HEK293 (cell line): Measurements from ENCODE around the gene RIMKLB.
A peak's percentile ranks its signal among the peaks of the same experiment; 100 is the strongest.

Source experiments
- GLIS1 ChIP-seq: fragments of 450-650 bp; formaldehyde crosslinking; IDR thresholded peaks from 2 replicates; pipeline ENCODE4 v1.5.1; 2016; ENCODE audit warnings: missing biosample characterization, missing genetic modification characterization
- GLIS2 ChIP-seq: fragments of 450-650 bp; formaldehyde crosslinking; IDR thresholded peaks from 2 replicates; pipeline ENCODE4 v1.5.1; 2016; ENCODE audit warnings: missing biosample characterization, missing genetic modification characterization
- IKZF3 ChIP-seq: fragments of 450-650 bp; IDR thresholded peaks from 2 replicates; pipeline ENCODE4 v1.5.0; 2018; ENCODE audit warnings: missing biosample characterization, mild to moderate bottlenecking, missing genetic modification characterization, moderate library complexity
- KLF1 ChIP-seq: fragments of 450-650 bp; formaldehyde crosslinking; IDR thresholded peaks from 2 replicates; pipeline ENCODE4 v1.5.1; 2016; ENCODE audit warnings: missing biosample characterization, missing genetic modification characterization
- KLF7 ChIP-seq: fragments of 450-650 bp; formaldehyde crosslinking; IDR thresholded peaks from 2 replicates; pipeline ENCODE4 v1.5.1; 2016; ENCODE audit warnings: missing biosample characterization, missing genetic modification characterization, borderline replicate concordance
- OSR2 ChIP-seq: fragments of 450-650 bp; formaldehyde crosslinking; IDR thresholded peaks from 2 replicates; pipeline ENCODE4 v1.5.1; 2016; ENCODE audit warnings: missing biosample characterization, missing genetic modification characterization
- SP3 ChIP-seq: fragments of 450-650 bp; formaldehyde crosslinking; IDR thresholded peaks from 2 replicates; pipeline ENCODE4 v1.5.1; 2016; ENCODE audit warnings: missing biosample characterization, missing genetic modification characterization
- ZBTB20 ChIP-seq: fragments of 450-650 bp; formaldehyde crosslinking; IDR thresholded peaks from 2 replicates; pipeline ENCODE4 v1.5.1; 2016; ENCODE audit warnings: missing biosample characterization, missing genetic modification characterization
- ZFHX2 ChIP-seq: fragments of 450-650 bp; formaldehyde crosslinking; conservative IDR thresholded peaks from 2 replicates; pipeline ENCODE4 v1.5.1; 2016; ENCODE audit warnings: missing biosample characterization, missing genetic modification characterization
- ZFP37 ChIP-seq: fragments of 450-650 bp; formaldehyde crosslinking; IDR thresholded peaks from 2 replicates; pipeline ENCODE4 v1.5.1; 2016; ENCODE audit warnings: missing biosample characterization, missing genetic modification characterization
- ZNF132 ChIP-seq: fragments of 450-650 bp; formaldehyde crosslinking; IDR thresholded peaks from 2 replicates; pipeline ENCODE4 v1.5.1; 2017; ENCODE audit warnings: missing biosample characterization, missing genetic modification characterization, borderline replicate concordance
- ZNF23 ChIP-seq: fragments of 450-650 bp; formaldehyde crosslinking; IDR thresholded peaks from 2 replicates; pipeline ENCODE4 v1.5.1; 2016; ENCODE audit warnings: missing biosample characterization, missing genetic modification characterization, borderline replicate concordance
- ZNF274 ChIP-seq, 2 experiments: fragments of 200-500 bp in 1 of 2; fragments of 450-650 bp in 1 of 2; sonication (Bioruptor generic) in 1 of 2; formaldehyde crosslinking in 1 of 2; IDR thresholded peaks; 2 replicates each; pipeline versions ENCODE4 v1.5.1 to v1.6.1; 2014 to 2016; ENCODE audit warnings: borderline replicate concordance in 1 of 2, inconsistent platforms in 1 of 2, low read length in 1 of 2, missing biosample characterization in 1 of 2, missing genetic modification characterization in 1 of 2
- ZNF324 ChIP-seq: fragments of 450-650 bp; formaldehyde crosslinking; IDR thresholded peaks from 2 replicates; pipeline ENCODE4 v1.5.1; 2016; ENCODE audit warnings: missing biosample characterization, missing genetic modification characterization
- ZNF433 ChIP-seq: fragments of 450-650 bp; formaldehyde crosslinking; IDR thresholded peaks from 2 replicates; pipeline ENCODE4 v1.5.1; 2016; ENCODE audit warnings: missing biosample characterization, missing genetic modification characterization, low read depth
- ZNF610 ChIP-seq: fragments of 450-650 bp; formaldehyde crosslinking; IDR thresholded peaks from 2 replicates; pipeline ENCODE4 v1.5.1; 2016; ENCODE audit warnings: missing biosample characterization, missing genetic modification characterization, borderline replicate concordance
- ZNF747 ChIP-seq: fragments of 450-650 bp; formaldehyde crosslinking; IDR thresholded peaks from 2 replicates; pipeline ENCODE4 v1.5.1; 2016; ENCODE audit warnings: missing biosample characterization, missing genetic modification characterization
- ZNF76 ChIP-seq: fragments of 450-650 bp; formaldehyde crosslinking; IDR thresholded peaks from 2 replicates; pipeline ENCODE4; 2016; ENCODE audit warnings: low read depth, missing biosample characterization, missing genetic modification characterization, borderline replicate concordance
- ZNF792 ChIP-seq: fragments of 450-650 bp; formaldehyde crosslinking; IDR thresholded peaks from 2 replicates; pipeline ENCODE4 v1.5.1; 2016; ENCODE audit warnings: missing biosample characterization, missing genetic modification characterization
- ZNF843 ChIP-seq: fragments of 450-650 bp; formaldehyde crosslinking; IDR thresholded peaks from 2 replicates; pipeline ENCODE4 v1.5.1; 2016; ENCODE audit warnings: missing biosample characterization, missing genetic modification characterization
- ZXDB ChIP-seq: fragments of 450-650 bp; formaldehyde crosslinking; IDR thresholded peaks from 2 replicates; pipeline ENCODE4 v1.5.1; 2016; ENCODE audit warnings: missing biosample characterization, missing genetic modification characterization
- TF ChIP-seq, protein P1 (sequence below): fragments of 450-650 bp; formaldehyde crosslinking; IDR thresholded peaks from 2 replicates; pipeline ENCODE4 v1.5.1; 2016; ENCODE audit warnings: missing biosample characterization, missing genetic modification characterization
- TF ChIP-seq, protein P2 (sequence below): fragments of 450-650 bp; formaldehyde crosslinking; IDR thresholded peaks from 2 replicates; pipeline ENCODE4 v1.5.0; 2017; ENCODE audit warnings: missing biosample characterization, missing genetic modification characterization, borderline replicate concordance
- TF ChIP-seq, protein P3 (sequence below): fragments of 450-650 bp; formaldehyde crosslinking; conservative IDR thresholded peaks from 2 replicates; pipeline ENCODE4 v1.5.1; 2016; ENCODE audit warnings: low read depth, missing biosample characterization, missing genetic modification characterization
- TF ChIP-seq, protein P4 (sequence below): fragments of 450-650 bp; formaldehyde crosslinking; IDR thresholded peaks from 2 replicates; pipeline ENCODE4 v1.5.1; 2016; ENCODE audit warnings: missing biosample characterization, missing genetic modification characterization
- TF ChIP-seq, protein P5 (sequence below): IDR thresholded peaks from 2 replicates; pipeline ENCODE4 v1.6.1; 2011; ENCODE audit warnings: mild to moderate bottlenecking, low read depth, low read length, borderline replicate concordance

The RIMKLB gene

DNA sequence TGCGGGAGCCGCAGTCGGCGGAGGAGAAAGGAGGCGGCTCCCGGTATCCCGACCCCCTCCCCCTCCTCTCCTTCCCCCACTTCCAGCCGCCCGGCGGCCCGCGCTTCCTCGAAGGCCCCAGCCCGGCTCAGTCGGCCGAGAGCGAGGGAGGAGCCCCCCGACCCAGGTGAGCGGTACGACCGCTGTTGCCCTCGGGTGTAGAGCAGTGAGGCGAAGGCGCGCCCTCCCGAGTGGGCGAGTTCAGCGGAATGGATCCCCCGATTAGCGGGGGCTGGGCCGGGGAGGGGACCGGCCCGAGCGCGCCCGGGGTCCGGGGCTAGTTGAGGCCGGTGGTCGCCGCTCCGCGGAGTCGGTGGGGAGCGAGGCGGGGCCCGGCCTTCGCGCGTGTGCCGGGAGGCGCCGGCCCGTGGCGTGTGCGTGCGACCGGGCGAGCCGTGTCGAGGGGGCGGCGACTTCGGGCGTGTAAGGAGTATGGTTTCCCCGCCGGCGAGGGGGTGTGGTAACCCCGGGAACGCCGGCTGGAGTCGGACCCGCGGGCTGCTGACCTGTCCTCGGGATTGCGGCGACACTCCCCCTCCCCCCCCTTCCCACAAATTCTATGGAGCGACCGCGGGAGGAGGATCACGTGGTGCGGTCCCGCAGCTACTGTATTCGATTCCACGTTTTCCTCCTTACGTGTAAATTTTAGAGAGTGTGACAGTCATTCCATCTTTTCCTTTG, 501 bp downstream of the RIMKLB start (continued):
- TF ChIP-seq ZNF23 (tag by site-specific recombination), result no peak
- TF ChIP-seq GLIS1 (tag by site-specific recombination), result 0 out of 2 replicates have a peak, but pooled peaks have one; percentile 1
- TF ChIP-seq, protein P1, sequence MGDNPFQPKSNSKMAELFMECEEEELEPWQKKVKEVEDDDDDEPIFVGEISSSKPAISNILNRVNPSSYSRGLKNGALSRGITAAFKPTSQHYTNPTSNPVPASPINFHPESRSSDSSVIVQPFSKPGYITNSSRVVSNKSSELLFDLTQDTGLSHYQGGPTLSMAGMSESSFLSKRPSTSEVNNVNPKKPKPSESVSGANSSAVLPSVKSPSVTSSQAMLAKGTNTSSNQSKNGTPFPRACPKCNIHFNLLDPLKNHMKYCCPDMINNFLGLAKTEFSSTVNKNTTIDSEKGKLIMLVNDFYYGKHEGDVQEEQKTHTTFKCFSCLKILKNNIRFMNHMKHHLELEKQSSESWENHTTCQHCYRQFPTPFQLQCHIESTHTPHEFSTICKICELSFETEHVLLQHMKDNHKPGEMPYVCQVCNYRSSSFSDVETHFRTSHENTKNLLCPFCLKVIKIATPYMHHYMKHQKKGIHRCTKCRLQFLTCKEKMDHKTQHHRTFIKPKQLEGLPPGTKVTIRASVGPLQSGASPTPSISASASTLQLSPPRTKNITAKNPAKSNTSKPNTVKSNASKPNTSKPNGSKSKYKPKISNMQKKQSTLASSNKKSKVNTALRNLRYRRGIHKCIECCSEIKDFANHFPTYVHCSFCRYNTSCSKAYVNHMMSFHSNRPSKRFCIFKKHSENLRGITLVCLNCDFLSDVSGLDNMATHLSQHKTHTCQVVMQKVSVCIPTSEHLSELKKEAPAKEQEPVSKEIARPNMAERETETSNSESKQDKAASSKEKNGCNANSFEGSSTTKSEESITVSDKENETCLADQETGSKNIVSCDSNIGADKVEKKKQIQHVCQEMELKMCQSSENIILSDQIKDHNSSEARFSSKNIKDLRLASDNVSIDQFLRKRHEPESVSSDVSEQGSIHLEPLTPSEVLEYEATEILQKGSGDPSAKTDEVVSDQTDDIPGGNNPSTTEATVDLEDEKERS (tag by site-specific recombination), result 0 out of 2 replicates have a peak, but pooled peaks have one; percentile 32
- TF ChIP-seq ZNF274 (IDR thresholded peaks at IDR 0.05; ENCODE audit: low read length), result no peak
- TF ChIP-seq ZNF274 (tag by site-specific recombination; IDR thresholded peaks at IDR 0.05; ENCODE audit: borderline replicate concordance), result no peak
- TF ChIP-seq ZBTB20 (tag by site-specific recombination), result peak; percentile 16; the same call in 1 of the 2 replicates
- TF ChIP-seq ZNF610, result no peak; the same call in 1 of the 2 replicates
- no peak for TF ChIP-seq ZNF747
- peak; percentile 67 for TF ChIP-seq KLF7
- TF ChIP-seq ZNF433 (tag by site-specific recombination), result no peak
- peak; percentile 93 for TF ChIP-seq IKZF3 (tag by site-specific recombination)
- TF ChIP-seq OSR2 (tag by site-specific recombination), result peak; percentile 59
- 0 out of 2 replicates have a peak, but pooled peaks have one; percentile 45 for TF ChIP-seq ZNF792 (tag by site-specific recombination)
- TF ChIP-seq ZNF132 (tag by site-specific recombination), result no peak
- TF ChIP-seq SP3 (tag by site-specific recombination), result 0 out of 2 replicates have a peak, but pooled peaks have one; percentile 24
- TF ChIP-seq GLIS2 (tag by site-specific recombination), result 0 out of 2 replicates have a peak, but pooled peaks have one; percentile 19
- TF ChIP-seq ZXDB (tag by site-specific recombination), result peak; percentile 6; the same call in 1 of the 2 replicates
- TF ChIP-seq ZFP37, result 0 out of 2 replicates have a peak, but pooled peaks have one; percentile 27
- TF ChIP-seq ZNF324, result peak; percentile 38; the same call in 1 of the 2 replicates
- TF ChIP-seq, protein P2, sequence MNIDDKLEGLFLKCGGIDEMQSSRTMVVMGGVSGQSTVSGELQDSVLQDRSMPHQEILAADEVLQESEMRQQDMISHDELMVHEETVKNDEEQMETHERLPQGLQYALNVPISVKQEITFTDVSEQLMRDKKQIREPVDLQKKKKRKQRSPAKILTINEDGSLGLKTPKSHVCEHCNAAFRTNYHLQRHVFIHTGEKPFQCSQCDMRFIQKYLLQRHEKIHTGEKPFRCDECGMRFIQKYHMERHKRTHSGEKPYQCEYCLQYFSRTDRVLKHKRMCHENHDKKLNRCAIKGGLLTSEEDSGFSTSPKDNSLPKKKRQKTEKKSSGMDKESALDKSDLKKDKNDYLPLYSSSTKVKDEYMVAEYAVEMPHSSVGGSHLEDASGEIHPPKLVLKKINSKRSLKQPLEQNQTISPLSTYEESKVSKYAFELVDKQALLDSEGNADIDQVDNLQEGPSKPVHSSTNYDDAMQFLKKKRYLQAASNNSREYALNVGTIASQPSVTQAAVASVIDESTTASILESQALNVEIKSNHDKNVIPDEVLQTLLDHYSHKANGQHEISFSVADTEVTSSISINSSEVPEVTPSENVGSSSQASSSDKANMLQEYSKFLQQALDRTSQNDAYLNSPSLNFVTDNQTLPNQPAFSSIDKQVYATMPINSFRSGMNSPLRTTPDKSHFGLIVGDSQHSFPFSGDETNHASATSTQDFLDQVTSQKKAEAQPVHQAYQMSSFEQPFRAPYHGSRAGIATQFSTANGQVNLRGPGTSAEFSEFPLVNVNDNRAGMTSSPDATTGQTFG, result 0 out of 2 replicates have a peak, but pooled peaks have one; percentile 12
- TF ChIP-seq ZNF76 (tag by site-specific recombination), result peak; percentile 9
- TF ChIP-seq, protein P3, sequence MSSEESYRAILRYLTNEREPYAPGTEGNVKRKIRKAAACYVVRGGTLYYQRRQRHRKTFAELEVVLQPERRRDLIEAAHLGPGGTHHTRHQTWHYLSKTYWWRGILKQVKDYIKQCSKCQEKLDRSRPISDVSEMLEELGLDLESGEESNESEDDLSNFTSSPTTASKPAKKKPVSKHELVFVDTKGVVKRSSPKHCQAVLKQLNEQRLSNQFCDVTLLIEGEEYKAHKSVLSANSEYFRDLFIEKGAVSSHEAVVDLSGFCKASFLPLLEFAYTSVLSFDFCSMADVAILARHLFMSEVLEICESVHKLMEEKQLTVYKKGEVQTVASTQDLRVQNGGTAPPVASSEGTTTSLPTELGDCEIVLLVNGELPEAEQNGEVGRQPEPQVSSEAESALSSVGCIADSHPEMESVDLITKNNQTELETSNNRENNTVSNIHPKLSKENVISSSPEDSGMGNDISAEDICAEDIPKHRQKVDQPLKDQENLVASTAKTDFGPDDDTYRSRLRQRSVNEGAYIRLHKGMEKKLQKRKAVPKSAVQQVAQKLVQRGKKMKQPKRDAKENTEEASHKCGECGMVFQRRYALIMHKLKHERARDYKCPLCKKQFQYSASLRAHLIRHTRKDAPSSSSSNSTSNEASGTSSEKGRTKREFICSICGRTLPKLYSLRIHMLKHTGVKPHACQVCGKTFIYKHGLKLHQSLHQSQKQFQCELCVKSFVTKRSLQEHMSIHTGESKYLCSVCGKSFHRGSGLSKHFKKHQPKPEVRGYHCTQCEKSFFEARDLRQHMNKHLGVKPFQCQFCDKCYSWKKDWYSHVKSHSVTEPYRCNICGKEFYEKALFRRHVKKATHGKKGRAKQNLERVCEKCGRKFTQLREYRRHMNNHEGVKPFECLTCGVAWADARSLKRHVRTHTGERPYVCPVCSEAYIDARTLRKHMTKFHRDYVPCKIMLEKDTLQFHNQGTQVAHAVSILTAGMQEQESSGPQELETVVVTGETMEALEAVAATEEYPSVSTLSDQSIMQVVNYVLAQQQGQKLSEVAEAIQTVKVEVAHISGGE (tag by site-specific recombination), result 0 out of 2 replicates have a peak, but pooled peaks have one; percentile 5
- 0 out of 2 replicates have a peak, but pooled peaks have one; percentile 2 for TF ChIP-seq KLF1 (tag by site-specific recombination)
- TF ChIP-seq ZFHX2 (tag by site-specific recombination), result peak; percentile 65
- TF ChIP-seq, protein P4, sequence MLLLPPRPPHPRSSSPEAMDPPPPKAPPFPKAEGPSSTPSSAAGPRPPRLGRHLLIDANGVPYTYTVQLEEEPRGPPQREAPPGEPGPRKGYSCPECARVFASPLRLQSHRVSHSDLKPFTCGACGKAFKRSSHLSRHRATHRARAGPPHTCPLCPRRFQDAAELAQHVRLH, result peak; percentile 42; the same call in 1 of the 2 replicates
- TF ChIP-seq, protein P5, sequence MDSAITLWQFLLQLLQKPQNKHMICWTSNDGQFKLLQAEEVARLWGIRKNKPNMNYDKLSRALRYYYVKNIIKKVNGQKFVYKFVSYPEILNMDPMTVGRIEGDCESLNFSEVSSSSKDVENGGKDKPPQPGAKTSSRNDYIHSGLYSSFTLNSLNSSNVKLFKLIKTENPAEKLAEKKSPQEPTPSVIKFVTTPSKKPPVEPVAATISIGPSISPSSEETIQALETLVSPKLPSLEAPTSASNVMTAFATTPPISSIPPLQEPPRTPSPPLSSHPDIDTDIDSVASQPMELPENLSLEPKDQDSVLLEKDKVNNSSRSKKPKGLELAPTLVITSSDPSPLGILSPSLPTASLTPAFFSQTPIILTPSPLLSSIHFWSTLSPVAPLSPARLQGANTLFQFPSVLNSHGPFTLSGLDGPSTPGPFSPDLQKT, result no peak
- TF ChIP-seq ZNF843 (tag by site-specific recombination), result peak; percentile 10; the same call in 1 of the 2 replicates
